NB4 (cell line): Measurements from ENCODE around the gene EGR1.
"Not testable (repeated sequence)": the region's sequence is repeated elsewhere in the genome, so short reads cannot be mapped to it uniquely, and the experiment has no call there.

Experiments used
- DNase-seq: peaks from one replicate; pipeline ENCODE4 v3.0.0; 2010; ENCODE audit warnings: low read depth
- H3K4me3 ChIP-seq: one replicate; pipeline ENCODE4 v1.5.1; 2011; ENCODE audit warnings: mild to moderate bottlenecking, low read depth, low read length, moderate library complexity
- MYC ChIP-seq: IDR thresholded peaks from 2 replicates; pipeline ENCODE4 v1.6.1; 2011; ENCODE audit warnings: low read depth, low read length
- POLR2A ChIP-seq: IDR thresholded peaks from 2 replicates; pipeline ENCODE4 v1.6.1; 2011; ENCODE audit warnings: mild to moderate bottlenecking; ENCODE audit not compliant: insufficient read length; ENCODE audit errors: extremely low read depth
- TF ChIP-seq, protein P1 (sequence below): IDR thresholded peaks from one replicate; pipeline ENCODE4 v1.5.1; 2012; ENCODE audit warnings: low read depth, low read length
- TF ChIP-seq, protein P2 (sequence below): IDR thresholded peaks from 2 replicates; pipeline ENCODE4 v1.6.1; 2011; ENCODE audit warnings: low read depth, low read length

The EGR1 gene

DNA sequence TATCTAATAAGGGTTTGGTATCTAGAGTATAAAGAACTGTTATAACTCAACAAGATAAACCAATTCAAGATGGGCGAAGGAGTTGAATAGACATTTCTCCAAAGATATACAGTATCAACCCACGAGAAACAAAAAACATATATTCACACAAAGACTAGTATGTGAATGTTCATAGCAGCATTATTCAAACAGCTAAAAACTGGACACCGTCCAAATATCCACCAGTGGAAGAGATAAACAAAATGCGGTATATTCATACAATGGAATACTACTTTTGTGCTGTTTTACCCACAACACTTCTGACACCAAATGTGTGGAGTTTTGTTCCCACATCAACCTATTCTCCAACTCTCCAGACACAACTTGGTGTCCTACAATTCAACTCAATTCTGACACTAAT, 33.1 kb downstream of the EGR1 start:
- TF ChIP-seq, protein P1, sequence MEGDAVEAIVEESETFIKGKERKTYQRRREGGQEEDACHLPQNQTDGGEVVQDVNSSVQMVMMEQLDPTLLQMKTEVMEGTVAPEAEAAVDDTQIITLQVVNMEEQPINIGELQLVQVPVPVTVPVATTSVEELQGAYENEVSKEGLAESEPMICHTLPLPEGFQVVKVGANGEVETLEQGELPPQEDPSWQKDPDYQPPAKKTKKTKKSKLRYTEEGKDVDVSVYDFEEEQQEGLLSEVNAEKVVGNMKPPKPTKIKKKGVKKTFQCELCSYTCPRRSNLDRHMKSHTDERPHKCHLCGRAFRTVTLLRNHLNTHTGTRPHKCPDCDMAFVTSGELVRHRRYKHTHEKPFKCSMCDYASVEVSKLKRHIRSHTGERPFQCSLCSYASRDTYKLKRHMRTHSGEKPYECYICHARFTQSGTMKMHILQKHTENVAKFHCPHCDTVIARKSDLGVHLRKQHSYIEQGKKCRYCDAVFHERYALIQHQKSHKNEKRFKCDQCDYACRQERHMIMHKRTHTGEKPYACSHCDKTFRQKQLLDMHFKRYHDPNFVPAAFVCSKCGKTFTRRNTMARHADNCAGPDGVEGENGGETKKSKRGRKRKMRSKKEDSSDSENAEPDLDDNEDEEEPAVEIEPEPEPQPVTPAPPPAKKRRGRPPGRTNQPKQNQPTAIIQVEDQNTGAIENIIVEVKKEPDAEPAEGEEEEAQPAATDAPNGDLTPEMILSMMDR = no peak
- TF ChIP-seq MYC (no peak), POLR2A (no peak)
- TF ChIP-seq, protein P2, sequence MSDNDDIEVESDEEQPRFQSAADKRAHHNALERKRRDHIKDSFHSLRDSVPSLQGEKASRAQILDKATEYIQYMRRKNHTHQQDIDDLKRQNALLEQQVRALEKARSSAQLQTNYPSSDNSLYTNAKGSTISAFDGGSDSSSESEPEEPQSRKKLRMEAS = no peak
- H3K4me3 ChIP-seq = no peak overlapping the region
- no peak for DNase-seq

DNA sequence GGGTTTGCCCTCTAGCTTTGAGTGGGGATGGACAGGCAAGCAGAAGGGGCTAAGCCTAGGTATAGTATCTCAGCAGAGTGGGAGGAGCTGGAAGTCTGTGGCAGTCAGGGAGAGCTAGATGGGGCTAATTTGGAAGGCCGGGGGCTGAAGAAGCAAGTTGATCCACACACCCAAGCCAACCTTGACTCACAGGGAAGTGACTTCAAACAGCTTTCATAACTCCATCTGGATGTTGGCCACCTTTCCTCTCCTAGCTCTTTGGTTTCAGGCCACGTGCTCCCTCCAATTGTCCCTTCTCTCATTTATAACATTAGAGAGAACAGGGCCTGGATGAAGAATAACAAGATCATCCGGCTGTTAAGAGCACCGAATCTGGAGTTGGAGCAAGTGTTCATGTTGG, 36.8 kb downstream of the EGR1 start:
- DNase-seq = no peak
- no peak overlapping the region for H3K4me3 ChIP-seq
- TF ChIP-seq, protein P1 = no peak

DNA sequence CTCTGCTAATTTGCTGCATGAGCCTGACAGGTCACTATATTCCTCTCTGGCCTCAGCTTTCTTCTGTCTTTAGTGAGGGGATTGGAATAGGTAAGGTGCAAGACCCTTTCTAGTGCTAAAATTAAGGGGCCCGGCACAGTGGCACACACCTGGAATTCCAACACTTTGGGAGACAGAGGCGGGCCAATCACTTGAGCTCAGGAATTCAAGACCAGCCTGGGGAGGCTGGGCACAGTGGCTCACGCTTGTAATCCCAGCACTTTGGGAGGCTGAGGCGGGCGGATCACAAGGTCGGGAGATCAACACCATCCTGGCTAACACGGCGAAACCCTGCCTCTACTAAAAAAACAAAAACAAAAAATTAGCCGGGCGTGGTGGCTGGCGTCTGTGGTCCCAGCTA, 37.2 kb downstream of the EGR1 start:
- DNase-seq = no peak
- TF ChIP-seq, protein P2 = no peak
- TF ChIP-seq MYC = no peak
- H3K4me3 ChIP-seq = no peak overlapping the region

DNA sequence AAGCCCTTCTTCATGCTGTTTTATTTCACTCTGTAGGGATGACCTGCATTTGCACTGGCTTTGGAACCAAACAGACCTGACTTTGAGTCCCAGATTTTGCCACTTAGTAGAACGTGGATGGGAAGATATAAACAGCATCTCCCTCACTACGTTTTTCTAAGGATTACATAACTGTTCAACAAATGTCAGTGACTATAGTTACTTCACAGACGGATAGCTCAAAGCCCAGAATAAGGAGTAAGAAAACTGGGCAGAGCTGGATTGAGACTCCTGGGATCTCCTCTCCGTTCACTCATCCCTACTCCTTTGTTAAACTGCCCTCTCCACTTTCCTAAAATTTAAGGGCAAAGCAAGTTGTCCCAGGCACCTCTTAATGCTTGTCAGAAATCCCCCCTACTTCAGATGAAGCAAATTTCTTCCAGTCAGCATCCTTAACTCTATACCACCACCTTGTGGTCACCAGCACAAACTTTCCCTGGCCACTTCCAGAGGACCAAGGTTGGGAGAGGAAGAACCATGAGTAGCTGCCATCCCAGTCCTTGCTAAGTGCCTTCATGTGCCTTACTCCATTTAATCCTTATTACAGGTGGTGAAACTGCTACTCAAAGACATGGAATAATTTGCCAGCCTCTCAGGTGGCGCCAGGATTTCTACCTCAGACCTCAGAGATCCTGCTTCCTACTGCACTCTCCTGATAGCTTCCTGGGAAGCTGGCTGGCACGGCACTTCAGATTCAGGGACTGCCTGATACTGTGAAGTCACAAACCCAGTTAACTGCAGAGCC, 38.4 kb downstream of the EGR1 start:
- DNase-seq = peak; percentile 76
- H3K4me3 ChIP-seq = no peak overlapping the region
- TF ChIP-seq, protein P1 = peak; percentile 71
- no peak for TF ChIP-seq POLR2A
- TF ChIP-seq, protein P2 = peak; percentile 27; the same call in 1 of the 2 replicates
- 0 out of 2 replicates have a peak, but pooled peaks have one; percentile 42 for TF ChIP-seq MYC

DNA sequence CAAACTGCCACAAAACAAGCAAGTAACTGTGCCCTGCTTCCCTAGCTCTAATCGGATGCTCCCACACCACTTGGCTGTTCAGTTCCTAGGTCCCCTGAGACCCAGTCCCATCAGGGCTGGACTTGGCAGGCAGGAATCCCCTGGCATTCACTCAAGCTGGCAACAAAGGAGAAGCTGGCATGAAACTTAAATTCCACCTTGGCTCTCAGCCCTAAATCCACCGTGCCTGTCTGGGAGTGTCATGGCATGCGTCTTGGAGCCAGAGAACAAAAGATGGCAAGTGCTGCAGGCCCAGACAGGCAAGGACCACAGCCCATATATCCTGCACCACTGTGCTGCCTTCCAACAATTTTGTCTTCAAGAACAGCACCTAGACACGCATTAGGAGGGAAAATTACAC, 39.5 kb downstream of the EGR1 start:
- no peak overlapping the region for H3K4me3 ChIP-seq
- DNase-seq = no peak
- TF ChIP-seq MYC (no peak), POLR2A (no peak)
- TF ChIP-seq, protein P2 = no peak
- TF ChIP-seq, protein P1 = no peak

DNA sequence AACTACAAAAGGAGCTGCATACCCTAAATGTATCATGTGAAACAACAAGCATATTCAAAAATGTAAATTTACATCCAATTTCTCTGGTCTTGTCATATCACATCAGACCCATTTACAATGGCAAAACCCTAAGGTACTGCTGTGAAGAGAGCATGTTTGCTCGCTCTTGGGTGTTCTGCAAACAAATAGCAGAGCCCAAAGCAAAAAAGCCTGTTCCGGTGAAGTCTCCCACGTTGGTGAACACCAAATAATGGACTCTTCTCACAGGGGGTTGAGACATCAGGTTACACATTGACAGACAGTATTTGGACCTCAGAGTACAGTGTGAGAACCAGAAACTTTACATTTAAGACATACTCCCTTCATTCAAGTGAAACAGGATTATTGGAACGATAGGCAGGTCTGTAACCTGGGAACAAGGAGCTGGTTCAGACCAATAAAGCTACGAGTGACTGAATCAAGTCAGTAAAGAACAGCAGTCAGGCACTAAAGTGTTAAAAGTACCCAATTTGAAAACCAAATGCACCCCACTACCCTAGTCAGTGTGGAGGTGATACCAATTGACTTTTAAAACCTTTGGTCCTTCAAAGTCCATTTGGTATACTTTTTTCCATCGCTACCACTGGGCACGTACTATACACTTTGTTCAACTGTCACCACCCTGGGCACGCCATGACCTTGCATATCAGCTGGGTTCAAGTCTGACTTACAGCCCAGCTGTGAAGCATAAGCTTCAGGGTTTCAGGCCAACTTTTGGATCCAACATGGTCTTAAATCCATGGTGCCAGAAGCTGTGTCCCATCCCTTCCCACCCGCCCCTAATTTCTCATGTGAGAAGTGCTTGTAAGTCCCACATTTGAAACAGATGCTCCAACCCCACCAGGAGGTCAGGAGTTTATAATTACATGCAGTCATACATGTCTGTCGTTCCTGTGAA, 41.4 kb downstream of the EGR1 start:
- no peak for DNase-seq
- no peak overlapping the region for H3K4me3 ChIP-seq
- TF ChIP-seq MYC = no peak
- TF ChIP-seq POLR2A = no peak
- TF ChIP-seq, protein P2 = no peak
- TF ChIP-seq, protein P1 = no peak

DNA sequence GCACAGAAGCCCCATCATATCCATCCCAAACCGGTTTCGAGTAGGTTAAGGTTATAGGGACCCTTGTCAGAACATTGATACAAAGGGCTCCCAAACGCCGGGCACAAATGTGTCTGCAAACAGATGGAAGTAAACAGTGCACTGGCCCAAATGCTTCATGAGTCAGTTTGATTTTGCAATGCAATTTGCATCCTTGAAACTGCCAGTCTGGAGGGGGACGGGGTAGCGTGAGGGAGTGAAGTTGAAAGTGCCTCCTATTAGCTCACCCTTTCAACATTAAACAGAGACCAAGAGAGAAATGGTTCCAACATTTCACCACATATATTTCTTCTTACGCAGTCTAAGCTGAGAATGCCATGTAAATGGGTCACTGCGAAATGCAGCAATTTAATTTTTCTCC, 42.2 kb downstream of the EGR1 start:
- DNase-seq = peak; percentile 60
- not testable (repeated sequence) for H3K4me3 ChIP-seq
